ENCODE results near the gene PRSS53. TPM values are rescaled to one million over a fixed set of nuclear protein-coding genes. Genes with fewer than 3 reads are reported as not detected.
A peak's percentile ranks its signal among the peaks of the same experiment; 100 is the strongest.

Gene PRSS53
- total RNA-seq, 1 experiment from 2014 or later = 2.8 TPM

DNA sequence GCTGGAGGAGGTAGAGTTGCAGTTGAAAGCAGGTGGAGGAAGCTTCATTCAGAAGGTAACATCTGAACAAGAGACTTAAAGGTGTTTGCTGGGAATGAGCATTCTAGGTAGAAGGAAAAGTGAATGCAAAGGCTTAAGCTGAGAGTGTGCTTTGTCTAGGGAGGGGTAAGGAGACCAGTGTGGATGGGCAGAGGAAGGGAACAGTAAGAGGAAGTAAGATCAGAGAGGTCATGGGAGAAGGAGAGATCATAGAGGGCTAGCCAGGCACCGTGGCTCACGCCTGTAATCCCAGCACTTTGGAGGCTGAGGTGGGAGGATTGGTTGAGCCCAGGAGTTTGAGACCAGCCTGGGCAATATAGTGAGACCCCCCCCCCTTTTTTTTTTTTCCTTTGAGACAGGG is 52.1 kb downstream of the PRSS53 start:
- no peaks in the 10 kb centered on the region for H3K4me1 ChIP-seq (ENCODE audit: insufficient read depth, low read length)
- no peak overlapping the region for H3K18ac ChIP-seq (ENCODE audit: insufficient read length, low read depth, low read length)
- no peaks in the 10 kb centered on the region for H3K79me1 ChIP-seq (ENCODE audit: insufficient read depth, low read depth, low read length, poor library complexity, severe bottlenecking)
- H3T11ph ChIP-seq (ENCODE audit: low read length) = no peak overlapping the region
- no peak overlapping the region for H2AFZ ChIP-seq (ENCODE audit: low read length)
- H3K23ac ChIP-seq (ENCODE audit: insufficient read length, low read depth, low read length) = no peak overlapping the region
- peaks cover 7 to 13% of the 10 kb centered on the region in 2 experiments; a peak in 3 of 4 replicates for H3K4me1 Mint-ChIP-seq
- H2AK5ac ChIP-seq (ENCODE audit: insufficient read length, low read length) = no peak overlapping the region
- H2BK15ac ChIP-seq (ENCODE audit: low read depth, low read length) = no peak overlapping the region
- H3K9me3 Mint-ChIP-seq = no peaks in the 10 kb centered on the region
- no peak overlapping the region for H3K56ac ChIP-seq (ENCODE audit: insufficient read length, low read depth, low read length)
- no peaks in the 10 kb centered on the region for H3K27me3 Mint-ChIP-seq (ENCODE audit: low read depth)
- H3K14ac ChIP-seq (ENCODE audit: insufficient read depth, low read length) = no peak overlapping the region
- H2BK120ac ChIP-seq (ENCODE audit: low read depth, low read length, poor library complexity, severe bottlenecking) = no peak overlapping the region
- H2BK20ac ChIP-seq (ENCODE audit: low read depth, low read length, poor library complexity, severe bottlenecking) = no peak overlapping the region
- no peaks in the 10 kb centered on the region for H3K79me2 ChIP-seq (ENCODE audit: insufficient read depth, low read length)
- H4K8ac ChIP-seq (replicated peaks; ENCODE audit: insufficient read length, low read depth, low read length) = no peak overlapping the region
- H3K27ac ChIP-seq (ENCODE audit: insufficient read length, low read depth, low read length) = no peak overlapping the region
- no peak overlapping the region for H2BK5ac ChIP-seq (ENCODE audit: insufficient read length, low read length)
- no peak overlapping the region for H3K4ac ChIP-seq (ENCODE audit: low read depth, low read length)
- 0 out of 7 replicates have a peak overlapping the region, but pooled peaks of 1 of the 3 experiments have one; percentile 10 for H3K27ac Mint-ChIP-seq
- no peak overlapping the region for H3K4me3 Mint-ChIP-seq
- no peak for DNase-seq
- H4K91ac ChIP-seq (ENCODE audit: insufficient read length, low read depth, low read length) = no peak overlapping the region
- H3K9me3 ChIP-seq (ENCODE audit: control insufficient read depth, low read depth, low read length) = no peaks in the 10 kb centered on the region
- peaks cover 0 to 13% (median 2%) of the 10 kb centered on the region in 3 experiments; a peak in 3 of 7 replicates for H3K36me3 Mint-ChIP-seq (ENCODE audit: insufficient read depth in 1 of 3, low read depth in 3 of 3)
- no peak overlapping the region for H3K4me2 ChIP-seq (ENCODE audit: insufficient read depth, insufficient read length, low read length)
- no peak for TF ChIP-seq CTCF (conservative IDR thresholded peaks at IDR 0.05)
- no peak overlapping the region for H3K9ac ChIP-seq (ENCODE audit: extremely low read depth, insufficient read length, low read length)
- H4K20me1 ChIP-seq (ENCODE audit: control insufficient read depth, insufficient read depth, insufficient read length) = peaks cover 5% of the 10 kb centered on the region
- no peak overlapping the region for H4K5ac ChIP-seq (ENCODE audit: insufficient read length, low read depth, low read length)
- no peak overlapping the region for H2BK12ac ChIP-seq (ENCODE audit: insufficient read length, low read depth, low read length)
- no CpG with 5 or more reads among the region's 2 CpGs for WGBS (ENCODE audit: extremely low coverage, insufficient read length, low lambda C conversion rate)
- H3K23me2 ChIP-seq (ENCODE audit: insufficient read length, low read depth, low read length, poor library complexity, severe bottlenecking) = peaks cover 17% of the 10 kb centered on the region
- H3K27me3 ChIP-seq (ENCODE audit: insufficient read depth, low read length) = no peaks in the 10 kb centered on the region

Measured in H9 (cell line).